GM21515 (cell line): ENCODE data around the gene RAPGEF2.
"Not testable (repeated sequence)": the region's sequence is repeated elsewhere in the genome, so short reads cannot be mapped to it uniquely, and the experiment has no call there.

Source experiments
- ATAC-seq: cut with Tn5 transposase; IDR thresholded peaks from one replicate; pipeline ENCODE4 v1.9.1; 2021; ENCODE audit not compliant: unreplicated experiment

Gene RAPGEF2

GRCh38 chr4:159160242-159160641 lies 57.4 kb downstream of the RAPGEF2 start:
- ATAC-seq, result no peak

- not testable (repeated sequence) for ATAC-seq
Measured at GRCh38 chr4:159161436-159161835, 58.6 kb downstream of the RAPGEF2 start.

- no peak for ATAC-seq
Measured at GRCh38 chr4:159162576-159162975, 59.7 kb downstream of the RAPGEF2 start.

- no peak for ATAC-seq
Measured at GRCh38 chr4:159163521-159163920, 60.6 kb downstream of the RAPGEF2 start.

GRCh38 chr4:159169404-159170302 lies 66.8 kb downstream of the RAPGEF2 start:
- peak; percentile 54 for ATAC-seq

GRCh38 chr4:159171287-159171686 lies 68.4 kb downstream of the RAPGEF2 start:
- no peak for ATAC-seq

GRCh38 chr4:159173886-159174285 lies 71.0 kb downstream of the RAPGEF2 start:
- no peak for ATAC-seq

GRCh38 chr4:159174645-159175084 lies 71.8 kb downstream of the RAPGEF2 start:
- no peak for ATAC-seq

GRCh38 chr4:159175085-159175988 lies 72.5 kb downstream of the RAPGEF2 start:
- peak; percentile 64 for ATAC-seq

GRCh38 chr4:159175989-159176375 lies 73.1 kb downstream of the RAPGEF2 start:
- no peak for ATAC-seq

- ATAC-seq, result no peak
Measured at GRCh38 chr4:159177265-159178150, 74.6 kb downstream of the RAPGEF2 start.

GRCh38 chr4:159178151-159178546 lies 75.3 kb downstream of the RAPGEF2 start:
- no peak for ATAC-seq

GRCh38 chr4:159178979-159179969 lies 76.4 kb downstream of the RAPGEF2 start:
- ATAC-seq, result no peak

GRCh38 chr4:159183885-159184605 lies 81.2 kb downstream of the RAPGEF2 start:
- not testable (repeated sequence) for ATAC-seq

GRCh38 chr4:159185591-159186023 lies 82.7 kb downstream of the RAPGEF2 start:
- ATAC-seq, result no peak

- no peak for ATAC-seq
Measured at GRCh38 chr4:159188646-159189045, 85.8 kb downstream of the RAPGEF2 start.

GRCh38 chr4:159190651-159191050 lies 87.8 kb downstream of the RAPGEF2 start:
- ATAC-seq, result no peak

- ATAC-seq, result no peak
Measured at GRCh38 chr4:159191989-159192388, 89.1 kb downstream of the RAPGEF2 start.
